IPS DF 4.7 (cell line): ENCODE data around the gene CARS1.
"Not testable (repeated sequence)": the region's sequence is repeated elsewhere in the genome, so short reads cannot be mapped to it uniquely, and the experiment has no call there.

Experiments
- DNase-seq: peaks from one replicate; pipeline ENCODE4 v3.0.0-alpha.2; 2013; ENCODE audit warnings: low spot score; ENCODE audit errors: extremely low read depth

The CARS1 gene

DNA sequence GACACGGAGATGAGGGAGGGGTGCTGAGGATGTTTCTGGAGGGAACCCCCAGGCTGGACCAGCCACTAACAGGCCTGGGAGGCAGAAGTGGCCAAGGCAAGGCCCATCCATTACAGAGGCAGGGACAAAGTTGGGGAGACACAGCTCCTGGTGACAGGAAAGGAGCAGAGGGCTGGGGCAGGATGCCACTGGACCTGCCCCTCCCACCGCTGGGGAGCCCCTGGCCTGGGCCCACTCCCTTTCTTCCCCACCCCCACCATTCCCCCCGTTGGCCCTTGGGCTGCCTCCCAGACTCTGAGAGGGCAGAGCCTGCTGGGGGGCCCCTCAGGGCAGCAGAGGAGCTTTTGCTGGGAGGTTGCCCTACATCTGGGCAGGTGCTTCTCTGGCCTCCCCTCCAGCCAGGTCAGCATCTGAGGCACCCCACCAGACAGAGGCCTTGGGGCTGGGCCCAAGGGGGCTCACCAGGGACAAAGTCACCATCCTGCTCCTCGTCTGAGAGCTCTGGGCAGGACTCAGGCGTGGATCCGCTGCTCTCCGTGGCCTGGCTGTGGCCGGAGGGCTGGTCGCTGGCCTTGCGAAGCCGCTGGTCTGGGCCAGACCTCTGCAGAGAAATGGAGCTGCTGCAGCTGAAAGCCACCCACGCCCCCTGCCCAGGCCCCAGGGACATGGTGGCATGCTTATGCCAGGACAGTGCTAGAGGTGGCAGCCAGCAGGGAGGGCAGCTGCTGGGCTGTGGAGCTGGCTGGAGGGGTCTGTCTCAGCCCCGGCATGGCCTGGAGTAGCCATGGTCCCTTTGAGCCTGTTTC lies 33.1 kb upstream of the CARS1 start:
- no peak for DNase-seq

DNA sequence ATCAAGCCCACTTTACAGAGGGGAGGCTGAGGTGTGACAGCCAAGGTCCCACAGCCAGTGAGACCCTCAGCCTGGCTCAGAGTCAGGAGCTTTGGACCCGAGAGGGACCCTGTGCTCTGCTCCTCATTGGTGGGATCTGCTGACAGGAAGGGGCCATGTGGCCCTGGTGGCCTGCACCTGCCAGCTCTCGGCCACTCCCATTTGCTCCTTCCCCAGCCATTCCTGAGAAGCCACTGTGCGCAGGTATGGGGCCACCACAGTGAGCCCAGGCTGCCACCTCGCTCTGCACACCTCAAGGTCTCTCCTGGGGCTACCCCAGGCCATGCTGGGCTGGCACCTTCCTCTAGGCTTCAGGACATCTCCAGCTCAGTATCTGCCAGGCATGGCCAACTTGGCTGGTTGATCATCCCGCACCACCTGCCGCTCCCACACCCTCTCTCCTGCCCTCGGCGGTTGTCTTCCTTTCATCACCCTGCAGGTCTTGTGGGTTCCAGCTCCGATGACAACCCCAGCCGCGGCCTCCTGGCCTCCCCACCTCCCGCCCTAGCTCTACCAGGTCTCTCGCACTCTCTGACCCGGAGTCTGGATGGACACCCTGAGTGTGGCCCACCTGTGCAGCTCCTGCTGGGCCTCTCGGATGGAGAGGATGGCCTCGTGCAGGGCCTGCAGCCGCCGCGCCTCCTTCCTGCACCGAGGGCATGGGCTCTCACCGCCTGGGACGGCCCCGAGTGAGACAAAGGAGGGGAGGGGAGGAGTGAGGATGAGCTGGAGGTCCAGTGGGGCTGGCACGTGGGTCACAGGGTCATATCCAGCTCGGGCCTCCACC lies 32.2 kb upstream of the CARS1 start:
- DNase-seq = no peak

DNA sequence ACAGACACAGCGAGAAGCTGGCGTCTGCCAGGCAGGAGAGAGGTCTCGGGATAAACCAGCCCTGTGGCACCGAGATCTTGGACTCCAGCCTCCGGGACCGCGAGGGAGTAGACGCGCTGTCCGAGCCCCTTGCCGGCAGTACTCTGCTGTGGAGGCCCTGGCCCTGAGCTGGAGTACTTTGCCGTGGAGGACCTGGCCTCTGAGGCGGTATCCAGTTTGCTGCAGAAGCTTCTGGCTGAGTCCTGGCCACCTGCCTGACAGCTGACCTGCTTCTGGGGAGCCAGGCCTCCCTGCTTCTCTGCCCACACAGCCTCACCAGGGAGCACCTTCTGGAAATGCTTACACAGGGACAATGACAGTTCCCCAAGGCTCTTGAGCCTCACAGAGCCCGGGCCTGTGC lies 31.6 kb upstream of the CARS1 start:
- no peak for DNase-seq

DNA sequence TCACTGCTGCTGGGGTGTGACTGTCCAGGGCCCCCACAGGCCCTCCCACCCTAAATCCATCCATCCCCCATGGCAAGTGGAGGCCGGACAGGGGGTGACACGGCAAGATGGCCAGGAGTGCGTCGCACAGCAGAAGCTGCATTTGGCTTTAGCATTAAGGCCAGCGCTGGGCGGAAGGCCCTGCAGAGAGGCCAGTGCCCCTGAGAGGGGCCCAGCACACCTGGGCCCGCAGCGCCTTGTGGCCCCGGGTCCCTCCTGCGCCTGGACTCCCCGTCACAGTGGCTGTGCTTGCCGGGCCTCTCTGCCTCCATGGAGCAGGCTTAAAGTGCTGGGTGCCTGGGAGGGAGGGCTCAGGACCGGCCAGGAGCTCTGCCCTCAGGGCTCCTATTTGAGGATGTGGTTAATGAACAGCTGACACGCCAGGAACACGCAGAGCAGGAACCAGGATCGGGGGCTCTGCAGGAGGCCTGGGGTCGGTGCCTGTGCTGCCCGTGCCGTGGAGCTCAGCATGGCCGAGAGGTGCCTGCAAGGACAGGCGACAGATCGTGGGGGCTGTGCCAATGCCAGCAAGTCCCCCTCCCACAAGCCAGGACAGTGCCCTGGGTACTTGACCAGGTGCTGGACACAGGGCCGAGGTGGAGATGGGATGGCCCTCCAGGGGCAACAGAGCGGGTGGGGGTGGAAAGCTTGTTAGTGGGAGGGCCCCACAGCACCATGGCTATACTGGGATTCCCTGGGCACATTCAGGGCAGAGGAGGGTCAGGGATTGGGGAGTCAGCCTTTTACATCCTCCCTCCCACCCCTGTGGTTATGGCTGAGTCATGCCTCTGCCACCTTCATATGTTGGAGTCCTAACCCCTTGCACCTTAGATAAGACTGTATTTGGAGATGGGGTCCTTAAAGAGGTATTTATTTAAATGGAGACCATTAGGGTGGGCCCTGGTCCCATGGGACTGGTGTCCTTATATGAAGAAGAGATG lies 30.9 kb upstream of the CARS1 start:
- DNase-seq = no peak

DNA sequence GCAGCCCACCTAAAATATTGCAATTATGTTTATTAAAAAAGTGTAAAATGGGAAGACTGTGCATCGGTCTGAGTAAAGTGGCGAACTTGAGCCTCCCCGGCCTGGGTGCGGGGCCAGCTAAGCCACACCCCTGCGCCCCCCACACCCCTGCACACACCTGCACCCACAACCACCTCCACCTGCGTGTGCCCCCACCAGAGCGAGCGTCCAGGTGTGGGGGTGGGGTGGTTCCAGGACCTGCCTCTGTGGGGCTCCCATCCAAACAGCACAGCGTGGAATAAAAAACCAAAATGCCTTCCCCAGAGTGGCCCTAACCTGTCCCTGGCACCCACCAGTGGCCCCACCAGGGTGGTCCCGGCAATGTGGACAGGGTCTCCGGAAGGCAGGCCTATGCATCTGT lies 30.1 kb upstream of the CARS1 start:
- DNase-seq = no peak

DNA sequence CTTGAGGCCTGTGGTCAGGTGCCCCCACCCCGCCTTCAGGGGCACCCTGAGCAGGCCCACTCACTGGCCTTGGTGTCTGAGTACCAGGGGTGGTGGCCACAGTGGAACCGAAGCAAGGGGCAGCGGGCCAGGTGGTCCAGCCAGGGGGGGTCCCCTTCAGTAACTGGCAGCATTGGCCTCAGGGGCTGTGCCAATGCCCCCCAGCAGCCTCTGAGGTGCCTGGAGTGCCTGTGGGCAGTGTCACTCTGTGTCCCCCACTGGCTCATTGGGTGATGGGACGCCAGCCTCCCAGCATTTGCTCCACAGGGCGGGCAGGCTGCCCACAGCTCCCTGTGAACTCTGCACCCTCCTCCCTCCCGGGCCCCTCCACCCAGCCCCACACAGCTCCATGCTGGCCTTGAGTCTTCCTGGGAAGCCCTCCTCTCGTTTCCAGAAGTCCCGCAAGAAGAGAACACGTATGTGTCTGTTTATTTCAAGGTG lies 29.5 kb upstream of the CARS1 start:
- DNase-seq = no peak

DNA sequence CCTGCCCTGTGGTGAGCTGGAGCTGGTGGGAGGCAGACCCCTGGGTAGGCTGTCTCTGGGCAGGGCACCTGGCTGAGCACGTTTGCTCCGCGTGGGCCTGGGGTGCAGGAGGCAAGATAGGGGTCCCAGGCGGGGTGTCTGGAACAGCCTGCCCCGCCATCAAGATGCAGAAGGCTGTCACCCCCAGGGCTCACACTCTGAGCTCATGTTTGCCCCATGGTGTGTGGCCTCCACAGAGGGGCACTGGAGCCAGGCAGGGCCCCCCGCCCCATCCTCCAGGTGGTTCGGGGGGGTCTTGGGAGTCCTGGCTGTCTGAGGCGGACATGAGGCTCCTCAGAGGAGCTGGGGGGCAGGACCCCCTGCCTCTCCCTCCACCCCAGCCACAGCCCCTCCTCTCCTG lies 28.9 kb upstream of the CARS1 start:
- no peak for DNase-seq

DNA sequence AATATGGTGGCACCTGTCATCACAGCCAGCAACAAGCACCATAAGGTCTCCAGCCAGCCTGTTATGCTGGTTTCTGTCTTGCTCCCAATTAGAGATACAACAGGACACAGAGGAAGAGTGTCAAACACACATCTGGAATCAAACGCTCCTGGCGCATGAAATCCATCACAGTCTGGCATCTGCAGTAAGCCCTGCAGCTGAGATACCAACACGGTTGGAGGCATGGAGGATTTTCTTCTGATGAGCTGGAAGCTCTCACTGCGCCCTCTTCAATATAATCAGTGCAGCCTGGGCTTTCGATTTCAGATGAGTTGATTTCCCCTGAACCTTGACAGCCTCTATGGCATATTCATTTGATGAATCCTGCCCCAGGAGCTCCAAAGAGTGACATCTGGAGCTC lies 27.8 kb upstream of the CARS1 start:
- DNase-seq = no peak

DNA sequence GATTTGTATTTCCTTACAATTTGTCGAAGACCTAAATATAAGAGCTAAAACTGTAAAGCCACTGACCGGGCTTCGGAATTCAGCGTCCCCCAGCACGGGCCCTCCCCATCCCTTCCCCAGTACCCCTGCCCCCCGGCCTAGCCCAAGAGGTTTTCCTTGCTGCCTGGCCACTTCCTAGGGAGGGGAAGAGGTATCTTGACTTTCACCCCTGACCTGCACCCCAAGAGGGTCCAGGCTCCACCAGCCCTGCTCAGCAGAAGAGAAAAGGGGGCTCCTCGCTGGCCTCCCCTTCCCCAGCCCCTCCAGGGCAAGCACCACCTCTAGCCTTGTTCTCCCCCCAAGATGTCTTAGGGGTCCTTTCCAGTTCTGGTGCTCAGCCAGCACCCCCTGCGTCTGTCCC lies 26.1 kb upstream of the CARS1 start:
- no peak for DNase-seq

DNA sequence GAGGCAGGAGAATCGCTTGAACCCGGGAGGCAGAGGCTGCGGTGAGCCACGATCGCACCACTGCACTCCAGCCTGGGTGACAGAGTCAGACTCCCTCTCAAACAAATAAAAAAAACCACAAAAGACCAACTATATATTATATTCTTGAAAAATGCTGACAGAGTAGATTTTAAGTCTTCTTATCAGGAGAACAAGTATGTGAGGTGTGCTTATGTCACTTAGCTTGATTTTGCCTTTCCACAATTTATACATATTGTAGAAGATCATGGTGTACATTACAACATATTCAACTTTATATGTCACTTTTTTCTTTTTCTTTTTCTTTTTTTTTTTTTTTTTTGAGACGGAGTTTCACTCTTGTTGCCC lies 24.1 kb upstream of the CARS1 start:
- DNase-seq = no peak

DNA sequence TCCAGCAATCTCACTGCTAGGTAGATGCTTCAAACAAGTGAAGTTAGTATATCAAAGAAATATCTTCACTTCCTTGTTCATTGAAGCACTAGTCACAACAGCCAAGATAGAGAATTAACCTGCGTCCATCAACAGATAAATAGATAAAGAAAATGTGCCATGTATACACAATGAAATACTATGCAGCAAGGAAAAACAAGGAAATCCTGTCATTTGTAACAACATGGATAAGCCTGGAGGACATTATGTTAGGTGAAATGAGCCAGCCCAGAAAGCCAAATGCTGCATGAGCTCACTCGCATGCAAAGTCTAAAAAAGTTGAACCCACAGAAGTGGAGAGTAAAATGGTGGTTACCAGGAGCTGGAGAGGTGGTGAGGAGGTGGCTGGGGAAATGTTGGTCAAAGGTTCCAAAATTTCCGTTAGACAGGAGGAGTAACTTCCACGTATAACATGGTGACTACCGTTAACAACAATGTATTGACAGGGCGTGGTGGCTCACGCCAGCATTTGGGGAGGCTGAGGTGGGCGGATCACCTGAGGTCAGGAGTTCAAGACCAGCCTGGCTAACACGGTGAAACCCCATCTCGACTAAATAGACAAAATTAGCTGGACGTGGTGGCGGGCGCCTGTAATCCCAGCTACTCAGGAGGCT lies 23.6 kb upstream of the CARS1 start:
- no peak for DNase-seq

DNA sequence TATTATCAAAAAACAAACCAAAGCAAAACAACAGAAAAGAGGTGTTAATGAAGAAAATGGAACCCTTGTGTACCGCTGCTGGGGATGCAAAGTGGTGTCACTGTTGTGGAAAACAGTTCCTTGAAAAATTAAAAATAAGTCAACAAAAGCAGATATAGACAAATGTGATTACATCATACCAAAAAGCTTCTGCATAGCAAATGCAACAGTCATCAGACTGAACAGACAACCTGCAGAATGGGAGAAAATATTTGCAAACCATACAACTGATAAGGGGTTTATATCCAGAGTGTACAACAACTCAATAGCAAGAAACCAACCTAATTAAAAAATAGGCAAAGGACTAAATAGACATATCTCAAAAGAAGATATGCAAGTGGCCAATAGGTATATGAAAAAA lies 22.9 kb upstream of the CARS1 start:
- DNase-seq = no peak

DNA sequence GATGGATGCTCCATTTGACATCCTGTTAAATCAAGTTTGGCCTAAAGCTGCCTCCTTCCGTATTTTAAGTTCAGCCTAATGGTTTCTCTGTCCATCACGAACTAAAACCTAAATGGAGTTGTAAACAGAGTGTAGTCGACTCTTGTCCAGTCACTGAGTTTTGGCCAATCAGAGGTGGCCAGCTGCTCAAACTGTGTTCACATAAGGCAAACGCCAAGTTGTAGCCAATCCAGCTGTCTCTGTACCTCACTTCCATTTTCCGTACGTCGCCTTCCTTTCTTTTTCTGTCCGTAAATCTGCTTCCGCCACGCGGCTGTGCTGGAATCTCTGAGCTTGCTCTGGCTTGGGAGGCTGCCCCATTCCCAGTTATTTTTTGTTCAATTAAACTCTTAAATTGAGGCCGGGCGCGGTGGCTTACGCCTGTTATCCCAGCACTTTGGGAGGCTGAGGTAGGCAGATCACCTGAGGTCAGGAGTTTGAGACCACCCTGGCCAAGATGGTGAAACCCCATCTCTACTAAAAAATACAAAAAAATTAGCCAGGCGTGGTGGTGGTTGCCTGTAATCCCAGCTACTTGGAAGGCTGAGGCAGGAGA lies 20.7 kb upstream of the CARS1 start:
- no peak for DNase-seq

DNA sequence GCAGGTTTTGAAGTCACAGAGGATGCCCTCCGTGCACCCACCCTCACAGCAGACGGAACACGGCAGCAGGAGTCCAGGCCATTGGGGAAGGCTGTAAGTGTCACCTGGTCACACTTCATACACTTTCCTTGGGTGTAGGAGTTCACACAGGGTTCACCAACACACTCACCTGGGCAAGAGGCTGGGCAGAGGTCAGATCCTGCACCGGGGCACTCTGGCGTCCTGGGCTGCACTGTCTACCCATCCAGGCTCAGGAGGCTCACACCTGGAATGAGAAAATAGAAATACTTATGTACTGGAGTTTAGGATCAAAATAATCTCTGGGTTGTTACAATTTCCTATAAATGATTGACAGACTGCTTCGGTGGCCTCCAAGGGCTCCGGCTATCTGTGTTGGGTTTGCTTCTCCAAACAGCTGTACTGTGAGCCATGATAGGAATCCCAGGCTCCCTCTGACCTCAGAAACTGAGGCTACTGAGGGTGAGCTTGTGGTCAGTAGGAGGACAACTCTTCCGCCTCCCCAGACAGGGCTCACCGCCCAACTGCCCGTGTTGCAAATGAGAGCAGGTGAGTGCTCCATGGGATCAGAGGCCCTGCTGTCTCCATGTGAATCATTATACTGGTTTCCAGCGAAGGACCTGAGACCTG lies 20.1 kb upstream of the CARS1 start:
- no peak for DNase-seq

DNA sequence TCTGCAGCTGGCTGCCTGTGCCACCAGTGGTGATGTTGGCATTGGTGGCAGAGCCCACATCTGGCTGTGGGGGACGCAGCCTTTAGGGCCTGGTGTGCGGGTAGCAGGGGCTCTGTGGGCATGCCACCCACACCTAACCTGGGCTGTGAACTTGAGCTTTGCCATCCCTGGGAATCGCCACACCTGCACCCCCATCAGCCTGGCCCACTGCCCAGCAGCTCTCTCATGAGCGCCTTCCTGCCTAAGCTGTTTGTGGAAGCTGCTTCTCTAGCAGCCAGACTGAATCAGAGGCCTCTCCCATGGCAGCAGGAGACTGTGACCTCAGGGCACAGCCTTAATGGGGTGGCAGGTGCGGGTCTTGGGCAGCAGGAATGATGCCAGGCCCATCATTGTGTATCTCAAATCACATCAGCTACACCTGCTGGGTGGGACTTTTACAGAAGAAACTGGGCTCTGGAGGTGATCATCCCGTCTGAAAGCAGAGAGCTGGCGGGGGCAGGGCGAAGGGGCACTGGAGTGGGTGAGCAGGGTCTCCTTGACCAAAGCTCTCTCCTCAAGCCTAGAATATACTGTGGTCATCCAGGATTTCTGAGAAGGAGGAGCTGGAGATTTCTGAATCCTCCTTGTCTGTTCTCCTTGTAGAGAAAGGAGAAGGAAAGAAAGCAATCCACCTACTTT lies 17.8 kb upstream of the CARS1 start:
- DNase-seq = no peak

DNA sequence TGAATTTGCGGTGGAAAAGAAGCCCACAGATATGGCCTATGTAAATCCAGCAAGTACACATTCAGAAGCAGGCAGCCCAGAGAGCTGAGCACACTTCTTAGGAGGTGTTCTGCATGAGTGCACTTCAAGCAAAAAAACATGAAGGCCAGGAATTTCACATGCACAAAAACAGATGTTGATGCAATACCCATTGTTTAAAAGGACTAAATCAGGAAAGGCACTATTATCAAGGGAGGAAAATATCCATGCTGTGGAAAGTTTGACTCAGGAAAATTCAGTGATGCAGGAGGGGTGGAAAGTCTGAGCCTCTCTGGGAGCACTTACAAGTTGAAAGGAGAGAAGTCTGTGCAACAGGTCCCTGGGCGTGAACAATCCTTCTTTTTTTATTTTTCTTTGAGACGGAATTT lies 15.8 kb upstream of the CARS1 start:
- DNase-seq = no peak

DNA sequence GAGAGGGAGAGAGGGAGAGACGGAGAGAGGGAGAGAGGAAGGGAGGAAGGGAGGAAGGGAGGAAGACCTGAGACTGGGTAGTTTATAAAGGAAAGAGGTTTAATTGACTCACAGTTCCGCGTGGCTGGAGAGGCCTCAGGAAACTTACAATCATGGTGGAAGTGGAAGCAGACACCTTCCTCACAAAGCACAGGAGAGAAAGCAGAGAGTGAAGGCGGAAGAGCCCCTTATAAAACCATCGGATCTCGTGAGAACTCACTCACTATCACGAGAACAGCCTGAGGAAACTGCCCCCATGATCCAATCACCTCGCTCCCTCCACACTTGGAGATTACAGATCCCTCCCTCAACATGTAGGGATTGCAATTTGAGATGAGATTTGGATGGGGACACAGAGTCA lies 12.2 kb upstream of the CARS1 start:
- no peak for DNase-seq

DNA sequence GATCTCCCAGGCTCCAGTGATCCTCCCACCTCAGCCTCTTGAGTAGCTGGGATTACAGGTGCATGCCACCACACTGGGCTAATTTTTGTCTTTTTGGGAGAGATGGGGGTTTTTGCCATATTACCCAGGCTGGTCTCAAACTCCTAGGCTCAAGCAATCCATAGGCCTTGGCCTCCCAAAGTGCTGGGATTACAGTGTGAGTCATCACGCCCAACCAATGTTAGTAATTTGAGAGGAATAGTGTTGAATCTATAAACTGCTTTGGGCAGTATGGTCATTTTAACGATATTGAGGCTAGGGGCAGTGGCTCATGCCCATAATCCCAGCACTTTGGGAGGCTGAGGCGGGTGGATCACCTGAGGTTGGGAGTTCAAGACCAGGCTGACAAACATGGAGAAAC lies 9.1 kb upstream of the CARS1 start:
- not testable (repeated sequence) for DNase-seq

DNA sequence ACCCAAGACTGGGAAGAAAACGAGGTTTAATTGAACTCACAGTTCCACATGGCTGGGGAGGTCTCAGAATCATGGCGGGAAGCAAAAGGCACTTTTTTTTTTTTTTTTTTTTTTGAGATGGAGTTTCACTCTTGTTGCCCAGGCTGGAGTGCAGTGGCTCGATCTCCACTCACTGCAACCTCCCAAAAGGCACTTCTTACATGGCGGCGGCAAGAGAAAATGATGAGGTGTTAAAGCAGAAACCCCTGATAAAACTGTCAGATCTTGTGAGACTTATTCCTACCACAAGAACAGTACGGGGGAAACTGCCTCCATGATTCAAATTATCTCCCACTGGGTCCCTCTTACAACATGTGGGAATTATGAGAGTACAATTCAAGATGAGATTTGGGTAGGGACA lies 7.5 kb upstream of the CARS1 start:
- DNase-seq = not testable (repeated sequence)

DNA sequence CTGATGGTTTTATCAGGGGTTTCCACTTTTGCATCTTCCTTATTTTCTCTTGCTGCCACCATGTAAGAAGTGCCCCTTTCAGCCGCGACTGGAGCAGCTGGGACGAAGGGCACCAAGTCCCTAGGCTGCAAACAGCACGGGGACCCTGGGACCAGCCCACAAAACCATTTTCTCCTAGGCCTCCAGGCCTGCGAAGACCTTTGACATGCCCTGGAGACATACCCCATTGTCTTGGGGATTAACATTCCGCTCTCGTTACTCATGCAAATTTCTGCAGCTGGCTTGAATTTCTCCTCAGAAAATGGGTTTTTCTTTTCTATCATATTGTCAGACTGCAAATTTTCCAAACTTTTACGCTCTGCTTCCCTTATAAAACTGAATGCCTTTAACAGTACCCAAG lies 6.7 kb upstream of the CARS1 start:
- DNase-seq = not testable (repeated sequence)
